GM12891 (cell line): ENCODE measurements around the gene ABCA1.

Experiments used
- POLR2A ChIP-seq: IDR thresholded peaks from 2 replicates; pipeline ENCODE4 v1.6.1; 2011; ENCODE audit warnings: low read depth, low read length, control low read depth
- POLR2AphosphoS5 ChIP-seq: IDR thresholded peaks from 2 replicates; pipeline ENCODE4 v1.6.1; 2011; ENCODE audit warnings: low read depth, low read length, control low read depth
- SPI1 ChIP-seq: IDR thresholded peaks from 2 replicates; pipeline ENCODE4 v1.6.1; 2011; ENCODE audit warnings: low read depth, low read length, control low read depth

- TF ChIP-seq POLR2AphosphoS5 (no peak), POLR2A (no peak), SPI1 (no peak)
These were observed 94.3 kb downstream of the ABCA1 start for GRCh38 chr9:104833696-104834095.
